NCI-H2029 (cell line): Measurements from ENCODE around the gene RFPL3.
A peak's percentile ranks its signal among the peaks of the same experiment; 100 is the strongest.
"Not testable (repeated sequence)": the region's sequence is repeated elsewhere in the genome, so short reads cannot be mapped to it uniquely, and the experiment has no call there.

ENCODE experiments used
- DNase-seq: peaks from one replicate; lab custom pipeline; 2025; lab: John Stamatoyannopoulos, UW

The RFPL3 gene

GRCh38 chr22:32353840-32354239 is 3.8 kb upstream of the RFPL3 start:
- DNase-seq, result no peak

DNA sequence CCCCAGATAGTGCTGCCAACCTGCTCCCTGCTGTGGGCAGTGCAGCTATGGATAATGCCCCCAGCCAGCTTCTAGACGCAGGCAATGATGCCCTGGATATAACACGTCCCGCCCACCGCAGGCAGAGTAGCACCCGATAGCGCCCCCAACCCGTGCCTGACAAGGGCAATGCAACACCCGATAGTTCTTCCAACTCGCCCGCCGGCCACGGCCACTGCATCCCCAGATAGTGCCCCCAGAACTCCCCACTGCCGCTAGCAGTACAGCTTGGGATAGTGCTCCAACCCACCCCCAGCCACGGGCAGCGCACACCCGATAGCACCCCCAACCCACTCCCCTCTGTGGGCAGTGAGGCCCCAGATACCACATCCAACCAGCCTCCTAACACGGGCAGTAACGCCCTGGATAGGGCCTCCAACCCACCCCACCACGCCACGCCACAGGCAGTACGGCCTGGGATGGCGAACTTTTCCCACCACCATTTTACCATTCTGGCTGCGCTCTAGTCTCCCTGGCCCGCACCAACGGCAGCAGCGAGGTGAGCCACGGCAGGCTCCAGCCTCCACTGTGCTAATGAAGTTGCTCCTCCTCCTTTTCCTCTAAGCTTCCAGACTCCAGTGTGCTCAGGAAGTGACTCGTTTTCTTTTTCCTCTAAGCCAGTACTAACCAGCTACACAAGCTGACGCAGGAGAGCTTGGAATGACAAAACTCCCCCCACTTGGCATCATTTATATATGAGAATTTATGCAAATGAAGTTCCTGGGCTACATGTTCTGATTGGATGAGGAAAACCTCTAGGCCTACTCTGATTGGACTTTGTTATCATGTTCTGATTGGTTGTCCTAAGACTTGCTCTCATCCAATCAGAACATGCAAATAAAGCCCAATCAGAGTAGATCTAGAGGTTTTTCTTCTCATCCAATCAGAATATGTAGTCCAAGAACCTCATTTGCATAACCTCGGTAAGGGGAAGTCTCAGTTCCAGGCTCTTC is 3.0 kb upstream of the RFPL3 start:
- no peak for DNase-seq

- DNase-seq, result no peak
Measured at GRCh38 chr22:32355760-32356159, 1.9 kb upstream of the RFPL3 start.

- DNase-seq, result not testable (repeated sequence)
Measured at GRCh38 chr22:32360096-32360495, 2.4 kb downstream of the RFPL3 start.

DNA sequence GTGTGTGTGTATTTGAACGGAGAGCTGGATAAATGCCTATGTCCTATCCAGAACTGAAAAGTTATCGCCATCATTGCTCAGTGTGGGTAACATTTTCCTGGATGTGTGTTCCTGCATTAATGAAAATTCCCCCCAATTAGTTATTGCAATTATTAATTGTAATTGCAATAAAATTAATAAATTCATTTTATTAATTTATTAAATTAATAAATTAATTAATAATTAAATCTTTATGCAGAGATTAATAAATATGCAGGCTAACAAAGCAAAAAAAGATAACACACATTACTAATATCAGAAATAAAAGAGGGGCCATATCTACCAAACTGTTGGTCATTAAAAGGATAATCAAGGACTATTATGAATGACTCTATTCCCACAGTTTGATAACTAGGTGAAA is 3.6 kb downstream of the RFPL3 start:
- DNase-seq, result no peak

DNA sequence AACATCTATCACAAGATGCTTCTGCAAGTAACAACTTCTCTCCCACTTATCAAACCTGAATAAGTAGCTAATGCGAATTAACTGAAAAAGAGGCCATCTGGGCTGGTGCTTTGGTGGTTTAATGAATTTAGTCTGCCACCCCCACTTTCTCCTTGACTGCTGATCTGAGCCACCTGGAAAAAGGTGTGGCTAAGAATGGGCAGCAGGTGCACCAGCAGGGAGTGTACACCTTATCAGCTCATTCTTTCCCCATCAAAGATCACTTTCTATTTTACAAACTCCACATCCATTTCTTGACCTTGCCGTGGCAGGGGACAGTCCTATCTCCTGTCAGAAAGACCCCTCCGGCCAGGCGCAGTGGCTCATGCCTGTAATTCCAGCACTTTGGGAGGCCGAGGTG is 6.5 kb downstream of the RFPL3 start:
- DNase-seq, result no peak

GRCh38 chr22:32375678-32376450 is 18.2 kb downstream of the RFPL3 start:
- no peak for DNase-seq

- DNase-seq, result no peak
Measured at GRCh38 chr22:32376681-32377080, 19.0 kb downstream of the RFPL3 start.

DNA sequence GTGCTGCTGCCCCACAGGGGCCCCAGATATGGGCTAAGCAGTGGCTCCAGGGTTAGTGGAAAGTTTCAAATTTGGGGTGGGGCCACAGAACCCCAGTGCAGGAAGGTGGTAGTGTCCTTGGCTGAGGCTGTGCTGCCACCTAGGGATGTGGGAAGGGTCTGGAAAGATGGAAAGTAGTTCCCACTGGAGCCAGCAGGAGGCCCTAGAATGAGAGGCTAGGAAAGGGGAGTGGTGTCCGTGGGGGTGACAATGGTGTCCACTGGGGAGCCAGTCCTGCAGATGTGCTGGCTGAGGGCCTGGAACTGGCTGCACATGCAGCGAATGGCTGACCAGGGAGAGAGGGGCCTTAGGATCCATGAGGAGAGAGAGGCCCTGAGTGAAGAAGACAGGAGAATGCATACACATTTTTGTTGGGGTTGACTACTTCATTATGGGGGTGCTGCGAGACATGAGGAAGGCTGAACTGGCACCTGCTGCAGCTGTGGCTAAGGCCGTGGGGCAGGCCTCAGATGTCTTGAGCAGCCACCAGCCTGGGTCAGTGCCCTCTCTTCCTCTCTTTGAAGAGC is 21.1 kb downstream of the RFPL3 start:
- DNase-seq, result no peak

DNA sequence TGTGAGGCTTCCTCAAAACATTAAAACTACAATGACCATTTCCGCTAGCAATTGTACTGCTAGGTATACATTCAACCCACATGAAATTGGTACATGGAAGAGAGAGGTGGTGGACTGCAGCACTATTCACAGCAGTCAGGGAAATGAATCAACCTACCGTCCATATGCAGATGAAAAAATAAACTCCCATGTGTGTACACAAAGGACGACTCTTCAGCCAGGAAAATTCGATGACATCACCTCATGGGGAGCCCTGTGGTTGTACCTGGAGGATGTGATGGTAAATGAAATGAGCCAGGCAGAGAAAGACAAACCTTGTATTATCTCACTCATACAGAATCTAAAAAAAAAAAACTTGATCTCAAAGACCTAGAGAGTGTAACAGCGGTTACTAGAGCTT is 23.3 kb downstream of the RFPL3 start:
- peak; percentile 34 for DNase-seq

GRCh38 chr22:32385681-32386080 is 28.0 kb downstream of the RFPL3 start:
- no peak for DNase-seq

- no peak for DNase-seq
Measured at GRCh38 chr22:32389685-32390084, 32.0 kb downstream of the RFPL3 start.

- DNase-seq, result no peak
Measured at GRCh38 chr22:32395107-32395506, 37.4 kb downstream of the RFPL3 start.

- DNase-seq, result no peak
Measured at GRCh38 chr22:32396255-32396654, 38.6 kb downstream of the RFPL3 start.

DNA sequence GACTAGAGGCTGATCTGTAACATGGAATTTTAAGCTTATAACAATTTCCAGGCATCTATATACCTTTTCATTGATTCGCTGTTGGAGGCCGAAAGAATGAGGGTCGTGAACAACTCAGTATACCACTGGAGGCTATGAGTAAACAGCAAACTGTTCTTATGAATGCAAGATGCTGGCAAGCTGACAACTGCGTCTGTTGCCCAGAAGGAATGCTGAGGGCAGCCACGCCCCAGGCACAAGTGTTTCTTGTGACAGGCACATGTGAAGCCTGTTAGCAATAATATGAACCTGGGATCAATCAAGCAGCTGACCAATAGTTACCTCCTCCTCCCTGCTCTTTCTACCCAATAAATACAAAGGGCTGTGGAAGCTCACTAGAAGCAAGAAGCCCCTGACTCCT is 39.1 kb downstream of the RFPL3 start:
- no peak for DNase-seq

GRCh38 chr22:32401486-32401885 is 43.8 kb downstream of the RFPL3 start:
- no peak for DNase-seq

DNA sequence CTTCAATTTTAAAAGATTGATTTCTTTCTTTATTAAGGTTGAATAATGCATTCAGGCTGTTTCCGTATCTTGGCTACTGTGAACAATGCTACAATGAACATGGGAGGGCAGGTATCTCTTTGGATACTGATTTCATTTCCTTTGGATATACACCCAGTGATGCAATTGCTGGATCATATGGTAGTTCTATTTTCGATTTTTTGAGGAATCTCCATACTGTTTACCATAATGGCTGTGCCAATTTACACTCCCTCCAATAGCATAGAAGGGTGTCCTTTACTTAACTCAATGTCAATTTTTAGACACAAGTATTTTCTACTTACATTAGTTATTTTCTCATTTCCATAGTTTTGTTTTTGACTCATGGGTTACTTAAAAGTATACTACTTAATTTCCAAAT is 46.4 kb downstream of the RFPL3 start:
- no peak for DNase-seq

DNA sequence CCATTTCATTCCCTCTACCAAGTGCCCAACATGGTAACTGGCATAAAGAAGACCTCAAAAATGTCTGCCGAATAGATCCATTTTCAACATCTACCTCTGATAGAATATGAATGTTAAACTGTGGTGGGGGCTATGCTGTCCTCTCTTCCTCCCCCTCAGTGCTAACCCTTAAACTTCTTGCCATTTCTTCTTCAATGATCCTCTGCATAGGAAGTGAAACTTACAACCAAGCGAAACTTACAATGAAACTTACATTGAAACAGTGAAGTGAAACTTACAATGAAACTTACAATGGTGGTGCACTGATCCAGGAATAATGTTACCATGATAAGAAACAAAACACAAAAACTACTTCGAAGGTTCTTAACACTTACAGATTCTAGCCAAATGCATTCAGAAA is 49.6 kb downstream of the RFPL3 start:
- no peak for DNase-seq

- DNase-seq, result no peak
Measured at GRCh38 chr22:32407936-32408335, 50.3 kb downstream of the RFPL3 start.

DNA sequence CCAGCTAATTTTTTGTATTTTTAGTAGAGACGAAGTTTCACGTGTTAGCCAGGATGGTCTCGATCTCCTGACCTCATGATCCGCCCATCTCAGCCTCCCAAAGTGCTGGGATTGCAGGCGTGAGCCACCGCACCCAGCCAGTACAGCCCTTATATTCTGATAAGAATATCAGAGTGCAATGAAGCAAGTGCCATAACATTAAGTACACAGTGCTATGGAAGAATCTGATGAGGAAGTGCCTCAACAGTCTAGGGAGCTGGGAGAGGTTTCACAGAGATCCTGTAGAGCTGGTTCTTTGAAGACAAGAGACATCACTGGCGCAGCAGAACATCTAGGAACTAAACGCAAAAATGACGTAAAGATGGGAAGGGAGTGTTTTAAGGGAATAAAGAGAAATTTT is 52.3 kb downstream of the RFPL3 start:
- DNase-seq, result no peak

GRCh38 chr22:32410459-32410858 is 52.8 kb downstream of the RFPL3 start:
- DNase-seq, result no peak
